ENCODE measurements around the gene CD209.
"Not testable (repeated sequence)": the region's sequence is repeated elsewhere in the genome, so short reads cannot be mapped to it uniquely, and the experiment has no call there.

The CD209 gene

DNA sequence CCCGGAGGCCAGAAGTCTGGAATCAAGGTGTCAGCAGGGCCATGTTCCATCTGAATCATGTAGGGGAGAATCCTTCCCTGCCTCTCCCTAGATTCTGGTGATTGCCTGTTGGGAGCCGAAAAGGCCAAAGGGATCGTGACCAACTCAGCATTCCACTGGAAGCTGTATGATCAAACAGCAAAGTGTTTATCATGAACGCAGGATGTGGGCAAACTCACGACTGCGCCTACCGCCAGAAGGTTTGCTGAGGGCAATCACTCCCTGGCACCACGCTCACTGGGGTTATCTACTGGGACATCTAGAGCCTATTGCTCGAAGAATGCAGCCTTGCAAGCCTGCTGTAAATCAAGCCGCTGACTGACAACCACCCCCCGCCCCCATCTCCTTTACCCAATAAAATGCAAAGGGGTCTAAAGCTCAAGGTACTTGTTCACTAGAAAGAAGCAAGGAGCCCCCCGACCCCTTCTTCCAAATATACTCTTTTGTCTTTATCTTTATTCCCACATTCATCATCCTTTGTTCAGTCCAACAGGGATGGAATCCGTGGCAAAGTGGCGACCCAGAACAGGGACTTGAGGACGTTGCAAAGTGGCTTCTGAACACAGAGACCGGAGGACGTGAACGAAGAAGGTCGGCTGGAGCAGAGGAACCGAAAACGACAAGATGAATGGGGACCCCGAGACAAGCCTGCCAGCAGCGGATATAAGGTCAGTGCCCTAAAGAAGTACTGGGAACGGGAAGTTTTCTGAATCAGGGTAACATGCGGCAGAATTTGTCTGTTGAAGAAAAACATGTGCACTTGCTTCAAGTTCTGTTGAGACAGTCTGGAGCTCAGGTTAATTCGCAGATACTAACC lies 32.5 kb upstream of the CD209 start:
- H3K27ac Mint-ChIP-seq = no peak overlapping the region
- H3K36me3 Mint-ChIP-seq = no peaks in the 10 kb centered on the region
- H3K4me3 Mint-ChIP-seq = no peak overlapping the region
- H3K4me1 Mint-ChIP-seq = peaks cover 3% of the 10 kb centered on the region
- H3K9me3 Mint-ChIP-seq = no peaks in the 10 kb centered on the region
- H3K27me3 Mint-ChIP-seq = no peaks in the 10 kb centered on the region

- Mint-ChIP-seq H3K27me3 (no peaks in the 10 kb centered on the region), H3K9me3 (no peaks in the 10 kb centered on the region), H3K4me3 (no peak overlapping the region), H3K36me3 (no peaks in the 10 kb centered on the region), H3K27ac (no peak overlapping the region), H3K4me1 (peaks cover 10% of the 10 kb centered on the region)
These were observed 30.7 kb upstream of the CD209 start for GRCh38 chr19:7778081-7778480.

DNA sequence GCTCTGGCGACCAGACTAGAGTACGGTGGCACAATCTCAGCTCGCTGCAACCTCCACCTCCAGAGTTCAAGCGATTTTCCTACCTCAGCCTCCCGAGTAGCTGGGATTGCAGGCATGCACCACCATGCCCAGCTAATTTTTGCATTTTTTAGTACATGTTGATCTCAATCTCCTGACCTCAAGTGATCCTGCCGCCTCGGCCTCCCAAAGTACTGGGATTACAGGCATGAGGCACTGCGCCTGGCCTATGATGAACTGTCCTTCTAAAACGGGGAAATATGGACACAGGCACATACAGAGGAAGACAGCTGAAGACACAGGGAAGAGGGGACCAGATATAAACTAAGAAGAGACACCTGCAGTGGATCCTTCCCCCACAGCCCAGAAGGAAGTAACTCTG lies 28.4 kb upstream of the CD209 start:
- H3K36me3 Mint-ChIP-seq = no peaks in the 10 kb centered on the region
- H3K4me1 Mint-ChIP-seq = peaks cover 28% of the 10 kb centered on the region
- no peak overlapping the region for H3K27ac Mint-ChIP-seq
- H3K4me3 Mint-ChIP-seq = no peak overlapping the region
- no peaks in the 10 kb centered on the region for H3K27me3 Mint-ChIP-seq
- H3K9me3 Mint-ChIP-seq = no peaks in the 10 kb centered on the region

- peaks cover 28% of the 10 kb centered on the region for H3K4me1 Mint-ChIP-seq
- no peaks in the 10 kb centered on the region for H3K36me3 Mint-ChIP-seq
- H3K4me3 Mint-ChIP-seq = no peak overlapping the region
- H3K9me3 Mint-ChIP-seq = no peaks in the 10 kb centered on the region
- no peak overlapping the region for H3K27ac Mint-ChIP-seq
- H3K27me3 Mint-ChIP-seq = no peaks in the 10 kb centered on the region
These were observed 26.5 kb upstream of the CD209 start for GRCh38 chr19:7773841-7774240.

- no peaks in the 10 kb centered on the region for H3K27me3 Mint-ChIP-seq
- H3K4me3 Mint-ChIP-seq = peak overlapping the region; percentile 34
- peak overlapping the region; percentile 31 for H3K27ac Mint-ChIP-seq
- H3K9me3 Mint-ChIP-seq = no peaks in the 10 kb centered on the region
- no peaks in the 10 kb centered on the region for H3K36me3 Mint-ChIP-seq
- peaks cover 28% of the 10 kb centered on the region for H3K4me1 Mint-ChIP-seq
These were observed 25.5 kb upstream of the CD209 start for GRCh38 chr19:7772752-7773291.

GRCh38 chr19:7771072-7771471 lies 23.7 kb upstream of the CD209 start:
- H3K36me3 Mint-ChIP-seq = no peaks in the 10 kb centered on the region
- no peaks in the 10 kb centered on the region for H3K27me3 Mint-ChIP-seq

DNA sequence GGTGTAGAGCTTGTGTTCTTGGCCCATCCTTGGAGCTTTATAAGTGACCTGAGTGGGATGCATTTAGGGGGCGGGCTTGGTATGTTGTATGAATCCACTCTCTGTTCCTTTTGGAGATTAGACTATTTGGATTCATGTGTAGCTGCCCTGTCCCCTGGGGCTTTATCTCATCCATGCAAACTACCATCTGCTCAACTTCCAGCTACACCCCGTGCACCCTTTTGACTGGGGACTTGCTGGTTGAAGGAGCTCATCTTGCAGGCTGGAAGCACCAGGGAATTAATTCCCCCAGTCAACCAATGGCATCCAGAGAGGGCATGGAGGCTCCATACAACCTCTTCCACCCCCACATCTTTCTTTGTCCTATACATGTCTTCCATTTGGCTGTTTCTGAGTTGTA lies 21.8 kb upstream of the CD209 start:
- Mint-ChIP-seq H3K27ac (no peak overlapping the region), H3K9me3 (no peaks in the 10 kb centered on the region), H3K27me3 (no peaks in the 10 kb centered on the region), H3K4me3 (no peak overlapping the region), H3K4me1 (peaks cover 24% of the 10 kb centered on the region), H3K36me3 (no peaks in the 10 kb centered on the region)

More at GRCh38 chr19:7771072-7771471, 23.7 kb upstream of the CD209 start:
- Mint-ChIP-seq H3K4me1 (peaks cover 28% of the 10 kb centered on the region), H3K4me3 (no peak overlapping the region), H3K9me3 (no peaks in the 10 kb centered on the region), H3K27ac (no peak overlapping the region)

GRCh38 chr19:7767487-7767886 lies 20.2 kb upstream of the CD209 start:
- no peaks in the 10 kb centered on the region for H3K9me3 Mint-ChIP-seq
- H3K27ac Mint-ChIP-seq = no peak overlapping the region
- H3K36me3 Mint-ChIP-seq = no peaks in the 10 kb centered on the region
- H3K4me3 Mint-ChIP-seq = no peak overlapping the region
- H3K4me1 Mint-ChIP-seq = peaks cover 22% of the 10 kb centered on the region
- H3K27me3 Mint-ChIP-seq = no peaks in the 10 kb centered on the region

DNA sequence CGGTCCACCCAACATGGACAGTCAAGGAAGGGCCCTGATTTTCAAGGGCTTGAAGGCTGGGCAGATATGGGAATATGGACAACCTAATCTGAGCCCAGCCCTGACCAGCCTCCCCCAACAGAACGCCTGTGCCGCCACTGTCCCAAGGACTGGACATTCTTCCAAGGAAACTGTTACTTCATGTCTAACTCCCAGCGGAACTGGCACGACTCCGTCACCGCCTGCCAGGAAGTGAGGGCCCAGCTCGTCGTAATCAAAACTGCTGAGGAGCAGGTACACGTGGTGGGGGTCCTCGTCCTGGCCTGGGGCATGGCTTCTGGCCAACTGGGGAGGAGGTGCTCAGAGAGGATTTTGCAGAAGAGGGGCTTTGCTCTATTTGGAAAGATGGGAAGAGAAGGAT lies 19.2 kb upstream of the CD209 start:
- Mint-ChIP-seq H3K36me3 (no peaks in the 10 kb centered on the region), H3K4me1 (peaks cover 15% of the 10 kb centered on the region), H3K4me3 (no peak overlapping the region), H3K27me3 (no peaks in the 10 kb centered on the region), H3K27ac (no peak overlapping the region), H3K9me3 (no peaks in the 10 kb centered on the region)

- H3K36me3 Mint-ChIP-seq, H3K9me3 Mint-ChIP-seq, H3K4me3 Mint-ChIP-seq, H3K27me3 Mint-ChIP-seq, H3K27ac Mint-ChIP-seq: not testable (repeated sequence)
- H3K4me1 Mint-ChIP-seq = peaks cover 11% of the 10 kb centered on the region
These were observed 17.7 kb upstream of the CD209 start for GRCh38 chr19:7765043-7765442.

DNA sequence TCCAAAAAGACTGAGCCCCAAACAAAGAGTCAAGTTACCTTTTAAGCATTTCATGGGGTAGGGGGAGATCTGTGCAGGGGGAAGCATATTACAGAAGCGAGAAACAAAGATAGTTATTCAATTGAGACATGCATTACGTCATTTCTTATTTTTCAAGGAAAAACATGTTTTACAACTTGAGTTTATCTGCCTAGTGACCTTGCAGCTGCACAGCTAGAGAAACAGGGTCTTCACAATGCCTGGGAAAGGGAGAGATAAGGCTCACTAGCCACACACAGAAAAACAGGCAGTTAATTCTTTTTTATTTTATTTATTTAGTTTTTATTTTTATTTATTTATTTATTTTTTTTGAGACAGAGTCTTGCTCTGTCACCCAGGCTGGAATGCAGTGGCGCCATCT lies 16.8 kb upstream of the CD209 start:
- H3K4me1 Mint-ChIP-seq = peaks cover 11% of the 10 kb centered on the region
- not testable (repeated sequence) for H3K9me3 Mint-ChIP-seq, H3K27ac Mint-ChIP-seq, H3K36me3 Mint-ChIP-seq, H3K4me3 Mint-ChIP-seq, H3K27me3 Mint-ChIP-seq

DNA sequence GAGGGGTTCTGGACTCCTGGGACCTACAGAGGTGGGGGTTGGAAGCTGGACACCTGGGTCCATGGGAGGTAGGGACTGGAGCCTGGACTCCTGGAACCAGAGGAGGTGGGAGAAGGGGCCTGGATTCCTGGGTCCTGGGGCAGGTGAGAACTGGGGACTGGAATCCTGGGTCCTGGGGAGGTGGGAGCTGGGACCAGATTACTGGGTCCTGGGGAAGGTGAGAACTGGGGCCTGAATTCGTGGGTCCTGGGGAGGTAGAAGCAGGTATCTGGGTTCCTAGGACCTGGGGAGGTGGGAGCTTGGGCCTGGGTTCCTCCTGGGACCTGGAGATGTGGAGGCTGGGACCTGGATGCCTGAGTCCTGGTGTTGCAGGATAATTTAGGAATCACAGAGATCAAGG lies 16.4 kb upstream of the CD209 start:
- H3K4me3 Mint-ChIP-seq = no peak overlapping the region
- H3K4me1 Mint-ChIP-seq = peaks cover 11% of the 10 kb centered on the region
- peaks cover 8% of the 10 kb centered on the region for H3K9me3 Mint-ChIP-seq
- no peaks in the 10 kb centered on the region for H3K27me3 Mint-ChIP-seq
- H3K27ac Mint-ChIP-seq = no peak overlapping the region
- peaks cover 9% of the 10 kb centered on the region for H3K36me3 Mint-ChIP-seq

GRCh38 chr19:7762719-7763293 lies 15.5 kb upstream of the CD209 start, which contains the start of gene CLEC4M:
Gene CLEC4M, plus strand, starts transcription at chr19:7763243. Its CDS starts 24 bp downstream, at chr19:7763267.
- Mint-ChIP-seq H3K4me3 (no peak within 1 kb of the TSS), H3K9me3 (peaks cover 14% of the 10 kb centered on the region), H3K27me3 (no peaks in the 10 kb centered on the region), H3K4me1 (peaks cover 11% of the 10 kb centered on the region), H3K27ac (no peak within 1 kb of the TSS), H3K36me3 (peaks cover 11% of the 10 kb centered on the region)

DNA sequence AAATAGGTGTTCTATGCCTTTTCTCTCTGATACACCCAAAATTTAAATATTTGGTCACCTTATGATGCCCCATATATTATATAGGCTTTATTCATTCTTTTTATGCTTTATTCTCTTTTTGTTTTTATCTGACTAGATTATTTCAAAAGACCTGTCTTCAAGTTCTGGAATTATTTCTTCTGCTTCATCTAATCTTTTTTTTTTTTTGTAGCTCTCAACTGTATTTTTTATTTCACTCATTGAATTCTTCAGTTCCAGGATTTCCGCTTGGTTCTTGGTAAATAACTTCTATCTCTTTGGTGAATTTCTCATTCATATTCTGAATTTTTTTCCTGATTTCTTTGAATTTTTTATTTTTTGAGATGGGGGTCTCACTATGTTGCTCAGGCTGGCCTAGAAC lies 11.8 kb upstream of the CD209 start:
- Mint-ChIP-seq H3K36me3 (peaks cover 20% of the 10 kb centered on the region), H3K9me3 (peaks cover 27% of the 10 kb centered on the region), H3K4me3 (no peak overlapping the region), H3K27me3 (peaks cover 2% of the 10 kb centered on the region), H3K27ac (peak overlapping the region; percentile 30), H3K4me1 (peaks cover 17% of the 10 kb centered on the region)

- H3K4me1 Mint-ChIP-seq = peaks cover 15% of the 10 kb centered on the region
- peaks cover 20% of the 10 kb centered on the region for H3K36me3 Mint-ChIP-seq
- peaks cover 2% of the 10 kb centered on the region for H3K27me3 Mint-ChIP-seq
- no peak overlapping the region for H3K4me3 Mint-ChIP-seq
- H3K9me3 Mint-ChIP-seq = peaks cover 27% of the 10 kb centered on the region
- H3K27ac Mint-ChIP-seq = no peak overlapping the region
These were observed 10.0 kb upstream of the CD209 start for GRCh38 chr19:7757358-7757757.

GRCh38 chr19:7756258-7756657 lies 8.9 kb upstream of the CD209 start:
- Mint-ChIP-seq H3K4me1 (peaks cover 22% of the 10 kb centered on the region), H3K36me3 (peaks cover 22% of the 10 kb centered on the region), H3K27ac (no peak overlapping the region), H3K4me3 (no peak overlapping the region), H3K27me3 (peaks cover 2% of the 10 kb centered on the region), H3K9me3 (peaks cover 27% of the 10 kb centered on the region)

All from activated naive CD4-positive, alpha-beta T cell treated with anti-CD3 and anti-CD28 coated beads, Interleukin-2, amount 50 U/mL, for 24 hours (primary cell).